T-helper 9 cell (primary cell): ENCODE results near the gene LIPH.

Experiments used
- DNase-seq: peaks from one replicate; pipeline ENCODE4 v3.0.0-alpha.2; 2020

Gene LIPH

DNA sequence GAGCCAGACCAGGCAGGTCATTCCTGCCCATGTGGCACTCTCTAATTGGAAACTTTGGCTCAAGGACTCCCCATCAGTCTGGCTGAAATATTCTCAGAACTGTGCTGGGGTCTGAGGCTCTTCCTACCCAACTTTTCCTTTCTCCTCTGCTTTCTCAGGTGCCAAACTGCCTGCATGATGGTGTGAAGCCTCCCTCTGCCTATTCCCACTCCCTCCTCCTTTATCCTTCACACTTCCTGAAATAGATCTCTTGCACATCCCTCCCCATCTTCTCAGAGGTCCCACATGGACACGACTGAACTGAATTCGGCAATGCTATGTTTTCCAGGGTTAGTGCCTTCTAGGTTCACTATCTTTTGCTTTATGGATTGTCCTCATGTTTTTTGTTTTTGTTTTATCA is 12.5 kb downstream of the LIPH start:
- DNase-seq = no peak

DNA sequence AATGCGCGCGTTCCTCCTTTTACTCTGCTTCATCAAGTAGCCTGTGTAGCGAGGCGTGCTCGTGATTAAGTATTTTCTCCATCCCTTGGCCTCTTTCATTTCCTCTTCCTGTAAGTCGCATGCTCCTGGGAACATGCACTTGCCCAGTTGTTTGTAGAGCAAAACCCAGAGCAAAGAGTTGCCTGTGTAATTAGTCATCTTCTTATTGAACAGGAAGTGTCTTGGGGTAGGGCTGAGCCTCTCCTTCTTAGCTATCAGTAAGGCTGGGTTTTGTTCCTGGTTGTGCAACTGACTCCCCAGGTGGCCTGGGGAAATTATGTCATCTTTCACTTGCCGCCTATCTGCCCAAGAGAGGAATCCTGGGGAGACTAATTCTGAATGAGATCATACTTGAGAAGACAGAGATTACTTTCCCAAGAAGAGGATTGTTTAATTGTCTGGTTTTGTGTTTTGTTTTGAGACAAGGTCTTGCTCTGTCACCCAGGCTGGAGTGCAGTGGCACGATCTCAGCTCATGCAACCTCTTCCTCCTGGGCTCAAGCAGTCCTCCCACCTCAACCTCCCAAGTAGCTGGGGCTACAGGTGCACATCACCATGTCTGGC is 14.9 kb downstream of the LIPH start:
- no peak for DNase-seq

DNA sequence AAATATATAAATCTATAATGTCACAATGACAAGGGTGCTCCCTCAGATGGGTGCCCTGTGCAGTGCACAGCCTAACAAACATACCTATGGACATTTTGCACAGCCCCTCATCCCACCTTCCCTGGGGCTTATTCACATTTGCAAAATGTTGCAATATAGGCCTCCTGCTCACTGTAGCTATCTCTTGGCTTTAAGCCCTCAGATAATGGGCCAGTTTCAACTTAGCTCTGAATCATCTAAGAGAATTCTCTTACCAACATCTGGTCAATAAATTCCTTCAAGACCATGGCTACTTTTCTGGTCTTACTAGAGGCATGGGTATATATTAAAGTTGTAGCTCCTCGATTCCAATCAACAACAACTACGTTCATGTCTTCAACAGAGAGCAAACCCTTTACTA is 17.9 kb downstream of the LIPH start:
- DNase-seq = no peak

DNA sequence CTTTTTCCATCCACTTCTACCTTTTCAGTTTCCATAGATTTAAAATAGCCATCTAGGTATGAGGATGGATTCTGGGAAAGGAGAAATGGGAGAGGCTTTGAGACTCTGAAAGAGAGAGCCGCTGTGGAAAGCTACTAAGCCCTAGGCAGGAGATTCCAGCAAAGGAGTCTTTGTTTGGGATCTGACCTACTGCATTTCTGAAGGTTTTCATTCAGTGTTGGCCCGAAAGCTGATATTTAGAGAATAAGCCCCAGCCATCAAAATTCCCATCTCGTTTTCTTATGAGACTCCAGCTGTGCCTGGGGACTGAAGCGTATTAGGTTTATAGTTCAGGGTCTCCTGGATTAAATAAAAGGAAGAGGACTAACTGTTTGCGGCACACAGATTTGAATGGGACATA is 19.5 kb downstream of the LIPH start:
- DNase-seq = no peak

DNA sequence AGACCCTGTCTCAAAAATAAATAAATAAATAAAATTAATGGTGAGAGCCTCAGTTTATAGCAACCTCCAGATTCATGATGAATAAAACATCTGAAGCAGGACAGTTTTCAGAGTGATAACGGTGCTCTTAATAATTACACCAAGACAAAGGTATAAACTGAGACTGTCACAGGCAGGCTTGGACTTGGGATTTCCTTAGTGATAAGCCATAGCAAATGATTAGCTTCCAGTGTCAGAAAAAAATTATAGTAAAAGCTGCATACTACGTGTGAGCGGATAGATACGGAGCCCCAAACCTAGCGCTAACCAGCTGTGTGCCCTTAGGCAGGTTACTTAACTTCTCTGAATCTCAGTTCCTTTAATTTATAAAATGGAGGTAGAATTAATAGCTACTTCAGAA is 21.5 kb downstream of the LIPH start:
- DNase-seq = no peak

DNA sequence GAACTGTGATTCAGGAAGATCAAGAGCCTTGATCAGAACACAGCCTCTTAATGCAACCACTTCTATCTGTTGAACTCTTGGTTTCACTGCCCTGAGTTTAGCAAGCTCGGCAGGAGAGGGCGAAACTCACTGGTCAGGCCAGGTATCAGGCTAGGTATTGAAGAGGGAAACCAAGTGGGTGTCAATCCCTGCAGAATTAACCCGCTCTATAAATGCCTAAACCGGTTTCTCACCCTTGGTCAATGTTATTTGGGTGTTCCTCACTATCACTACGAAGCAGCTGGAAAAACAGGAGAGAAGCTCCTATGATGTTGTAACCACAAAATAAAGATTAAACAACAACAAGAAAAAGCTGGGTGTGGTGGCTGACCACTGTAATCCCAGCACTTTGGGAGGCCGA is 23.9 kb downstream of the LIPH start:
- no peak for DNase-seq

DNA sequence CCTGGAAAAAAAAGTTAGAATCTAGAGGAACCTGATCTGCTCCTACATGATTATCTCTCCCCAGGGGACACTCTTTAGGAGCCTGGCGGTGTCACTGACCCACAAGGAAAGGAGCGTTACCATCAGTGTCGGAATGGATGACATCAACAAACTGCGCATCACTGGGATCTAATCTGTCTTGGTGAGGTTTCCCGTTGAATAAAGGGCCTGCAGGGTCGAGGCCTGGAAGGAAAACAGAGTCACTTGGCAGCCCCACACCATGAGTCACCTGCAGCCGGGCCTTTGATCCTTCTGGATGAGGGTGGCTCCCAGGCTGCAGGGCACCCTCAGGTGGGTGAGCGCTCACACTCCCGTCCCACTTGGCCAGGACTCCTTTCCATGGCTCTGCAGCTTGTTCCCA is 25.0 kb downstream of the LIPH start:
- no peak for DNase-seq

DNA sequence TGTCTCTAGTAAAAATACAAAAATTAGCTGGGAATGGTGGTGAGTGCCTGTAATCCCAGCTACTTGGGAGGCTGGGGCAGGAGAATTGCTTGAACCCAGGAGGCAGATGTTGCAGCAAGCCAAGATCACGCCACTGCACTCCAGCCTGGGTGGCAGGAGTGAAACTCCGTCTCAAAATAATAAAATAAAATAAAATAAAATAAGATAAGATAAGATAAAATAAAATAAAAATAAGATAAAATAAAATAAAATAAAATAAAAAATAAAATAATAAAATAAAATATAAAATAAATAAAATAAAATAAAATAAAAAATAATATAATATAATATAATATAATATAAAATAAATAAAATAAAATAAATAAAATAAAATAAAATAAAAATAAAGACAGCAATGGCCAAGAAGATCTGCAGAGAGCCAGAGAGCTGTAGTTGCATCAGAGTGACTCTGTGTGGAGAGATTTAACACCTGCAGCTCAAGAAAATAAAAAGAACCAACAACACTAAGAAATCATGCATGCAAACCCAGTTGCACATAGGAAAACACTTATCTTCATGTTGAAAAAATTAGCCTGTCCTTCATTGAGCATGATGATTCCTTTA is 25.9 kb downstream of the LIPH start:
- no peak for DNase-seq

DNA sequence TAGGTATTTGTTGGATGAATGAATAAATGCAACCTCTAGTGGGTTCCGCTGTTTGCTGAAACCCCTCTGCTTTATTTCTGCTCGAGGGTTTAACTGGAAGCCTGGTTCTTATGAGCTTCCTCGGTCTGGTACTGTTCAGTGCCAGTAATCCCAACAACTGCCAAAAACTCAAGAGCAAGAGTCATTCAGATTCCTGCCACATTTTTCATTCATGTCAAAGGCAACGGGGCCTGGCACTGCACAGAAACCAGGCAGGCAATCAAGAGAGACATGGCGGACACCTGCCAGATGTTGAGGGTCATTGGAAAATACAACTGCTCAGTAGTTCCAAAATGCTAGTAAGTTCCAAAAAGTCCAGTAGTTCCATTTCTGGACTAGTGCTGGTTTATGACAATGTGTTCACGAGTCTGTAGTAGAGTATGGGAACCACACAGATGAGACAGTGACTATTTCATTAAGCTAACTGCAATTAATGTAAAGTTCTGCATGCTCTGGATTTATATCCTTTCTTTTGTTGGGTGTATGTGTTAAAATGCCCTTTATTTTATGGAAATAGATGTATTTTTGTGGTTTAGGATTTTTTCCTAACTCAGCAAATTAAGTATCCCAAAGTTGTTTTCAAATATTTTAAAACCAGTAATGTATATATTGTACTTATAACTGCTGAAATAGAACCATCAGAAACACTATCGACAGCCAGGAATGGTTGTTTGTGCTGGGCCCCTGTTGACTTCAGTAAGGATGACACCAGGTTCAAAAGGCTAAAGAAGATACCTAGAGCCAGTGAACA is 30.8 kb downstream of the LIPH start:
- DNase-seq = no peak

DNA sequence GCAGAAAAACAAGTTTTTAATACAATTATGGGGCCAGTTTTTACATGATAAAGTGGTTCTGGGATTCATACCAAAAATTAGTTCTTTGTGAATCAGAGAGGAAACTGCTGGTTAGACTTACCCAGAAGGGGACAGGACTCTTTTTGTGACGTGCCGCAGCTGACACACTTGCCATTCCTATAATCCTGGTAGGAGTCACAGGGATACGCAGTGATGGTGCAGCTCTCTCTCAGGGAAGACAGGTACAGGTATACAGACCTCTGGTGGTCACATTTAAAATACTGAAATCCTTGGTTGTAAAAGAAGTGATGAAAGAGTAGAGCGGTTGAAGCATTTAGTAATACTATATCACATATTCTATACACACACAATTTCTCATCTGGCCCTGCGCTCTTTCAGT is 33.4 kb downstream of the LIPH start:
- no peak for DNase-seq

DNA sequence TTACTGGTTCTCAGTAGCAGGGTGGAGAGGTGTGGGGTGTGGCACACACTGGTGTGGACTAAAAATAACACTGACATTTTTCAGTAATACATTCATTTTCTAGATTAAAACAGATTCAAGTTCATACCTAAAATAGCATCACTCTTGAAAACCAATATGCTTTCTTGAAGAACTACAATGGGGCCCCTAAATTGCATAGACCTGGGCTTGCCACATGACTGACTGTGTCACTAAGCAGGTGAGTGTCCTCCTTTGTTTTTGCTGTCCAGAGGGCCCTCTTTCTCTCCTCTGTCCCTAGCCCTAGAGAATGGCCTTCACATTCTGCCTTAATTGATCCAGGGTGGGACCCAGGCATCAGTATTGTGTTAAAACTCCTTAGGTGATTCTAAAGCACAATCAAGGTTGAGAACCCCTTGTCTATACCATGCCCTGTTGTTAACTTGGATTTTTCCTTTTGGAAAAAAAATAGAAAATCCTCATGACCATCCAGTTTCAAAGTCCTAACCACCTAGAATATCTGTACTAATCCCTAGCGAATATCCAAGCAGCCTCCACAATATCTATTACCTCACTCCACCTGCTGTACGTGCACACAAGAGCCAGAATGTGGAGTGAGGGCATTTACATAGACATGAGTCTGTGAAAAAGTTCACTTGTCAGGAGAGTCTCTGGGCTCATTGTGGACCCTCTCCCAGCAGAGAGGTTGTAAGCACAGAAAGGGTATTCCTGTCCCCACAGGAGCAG is 34.8 kb downstream of the LIPH start:
- no peak for DNase-seq

DNA sequence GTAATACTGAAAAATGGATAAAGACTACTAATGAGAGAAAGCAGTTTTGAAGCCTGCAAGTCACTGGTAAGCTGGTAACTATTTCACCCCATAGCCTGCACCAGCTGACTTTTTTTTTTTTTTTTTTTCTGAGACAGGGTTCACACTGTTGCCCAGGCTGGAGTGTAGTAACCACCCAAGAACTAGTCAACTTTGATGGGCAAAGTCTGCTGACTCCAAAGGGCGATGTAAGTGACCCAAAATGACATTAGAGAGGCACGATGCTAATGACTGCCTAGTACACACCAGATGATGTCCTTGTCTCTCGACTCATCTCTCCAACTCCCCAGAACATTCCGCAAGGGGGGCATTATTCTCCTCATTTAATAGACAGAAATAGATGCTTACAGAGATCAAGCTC is 40.7 kb downstream of the LIPH start:
- no peak for DNase-seq

DNA sequence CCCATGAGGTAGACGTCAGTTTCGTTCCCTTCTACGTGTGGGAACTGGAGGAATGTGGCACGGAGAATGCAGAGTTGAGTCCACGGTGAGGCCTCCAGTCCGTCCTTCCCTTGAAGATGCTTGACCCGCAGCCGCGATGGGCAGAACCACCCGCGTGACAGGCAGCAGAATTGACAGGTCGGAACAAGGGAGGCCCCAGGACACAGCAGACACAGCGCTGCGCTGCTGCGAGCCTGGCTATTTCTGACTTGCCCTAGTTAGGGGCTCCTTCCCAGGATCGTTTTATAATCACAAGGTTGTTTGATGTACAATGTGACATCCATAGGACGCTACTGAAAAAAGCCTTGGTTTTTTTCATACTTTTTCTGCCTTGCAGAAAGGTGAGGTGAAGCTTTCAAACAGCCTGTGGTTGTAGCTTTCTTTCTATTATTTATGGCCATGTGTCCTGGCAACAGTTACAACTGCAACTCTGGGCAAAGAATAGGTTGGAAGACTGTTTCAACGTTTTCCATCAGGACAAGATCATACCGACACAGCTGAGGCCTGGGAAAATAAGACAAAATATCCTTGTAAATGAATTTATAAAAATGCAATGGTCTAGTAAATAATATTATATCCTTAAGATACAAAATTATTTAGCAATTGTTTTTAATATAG is 43.9 kb downstream of the LIPH start:
- no peak for DNase-seq

DNA sequence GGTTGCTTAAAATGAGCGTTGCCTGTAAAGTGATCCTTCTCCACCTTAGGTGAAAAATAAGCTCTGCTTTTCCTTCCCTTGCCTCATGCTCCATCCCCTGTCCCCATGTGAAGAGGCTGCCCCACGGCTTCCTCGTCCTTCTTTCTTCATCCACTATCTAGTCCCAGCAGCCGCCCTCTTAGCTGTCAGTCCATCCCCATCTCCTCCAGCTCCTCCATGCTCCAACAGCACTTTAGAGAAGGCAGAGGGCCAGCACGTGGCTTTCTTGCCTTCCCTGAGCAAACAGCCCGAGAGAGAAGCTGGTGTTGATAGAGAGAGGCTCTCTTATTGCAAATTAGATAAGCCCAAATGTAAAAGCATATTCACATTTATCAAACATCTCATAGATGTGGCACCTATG is 44.5 kb downstream of the LIPH start:
- DNase-seq = no peak

DNA sequence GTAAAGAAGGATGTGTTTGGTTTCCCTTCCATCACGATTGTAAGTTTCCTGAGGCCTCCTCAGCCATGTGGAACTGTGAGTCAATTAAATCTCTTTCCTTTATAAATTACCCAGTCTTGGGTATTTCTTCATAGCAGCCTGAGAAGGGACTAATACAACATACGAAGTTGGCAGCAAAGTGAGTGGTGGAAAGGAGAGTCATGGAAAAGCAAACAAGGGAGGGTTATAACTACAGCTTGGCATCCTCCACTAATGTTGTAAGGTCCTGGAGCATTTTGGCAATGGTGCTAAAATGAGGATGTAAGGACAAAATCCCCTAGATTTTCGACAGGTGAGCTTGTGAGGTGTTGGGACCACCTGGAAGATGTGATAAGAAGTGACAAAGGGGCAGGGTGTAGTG is 47.8 kb downstream of the LIPH start:
- DNase-seq = no peak

DNA sequence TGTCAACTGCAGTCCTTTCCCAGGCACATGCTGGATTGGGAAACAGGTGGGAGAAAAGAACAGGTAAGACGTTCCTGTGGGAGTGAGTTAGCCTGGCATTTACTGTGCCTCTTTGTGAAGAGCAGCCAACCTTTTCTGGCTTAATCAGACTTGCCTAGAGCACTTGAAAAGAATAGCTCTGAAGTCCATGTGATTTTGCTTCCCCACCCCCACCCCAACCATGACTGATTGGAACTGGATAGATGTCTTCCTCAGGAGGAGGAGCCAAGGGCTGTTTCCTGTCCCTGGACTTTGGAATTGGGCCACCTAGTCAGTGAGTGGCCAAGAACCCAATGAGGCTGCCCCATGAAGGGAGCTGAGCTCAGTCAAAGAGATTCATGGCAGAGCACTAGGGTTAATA is 48.9 kb downstream of the LIPH start:
- DNase-seq = no peak

DNA sequence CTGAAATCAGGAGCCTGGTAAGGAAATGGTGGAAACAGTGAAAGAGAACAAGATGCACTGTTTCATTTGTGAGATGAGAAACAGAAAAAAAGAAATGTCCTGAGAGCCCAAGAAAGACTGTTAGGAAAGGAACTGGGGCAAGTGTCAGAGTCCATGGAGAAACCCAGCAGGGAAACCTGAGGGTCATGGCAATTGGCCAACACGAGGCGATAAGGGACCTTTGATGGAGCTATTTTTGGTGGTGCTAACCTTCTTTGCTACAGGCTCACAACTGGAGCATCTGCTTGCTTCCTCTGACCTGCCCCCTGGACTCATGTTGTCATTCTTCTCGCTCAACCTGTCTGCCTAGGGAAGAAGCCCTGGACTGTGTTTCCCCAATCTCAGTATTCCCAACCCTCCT is 49.4 kb downstream of the LIPH start:
- DNase-seq = no peak

DNA sequence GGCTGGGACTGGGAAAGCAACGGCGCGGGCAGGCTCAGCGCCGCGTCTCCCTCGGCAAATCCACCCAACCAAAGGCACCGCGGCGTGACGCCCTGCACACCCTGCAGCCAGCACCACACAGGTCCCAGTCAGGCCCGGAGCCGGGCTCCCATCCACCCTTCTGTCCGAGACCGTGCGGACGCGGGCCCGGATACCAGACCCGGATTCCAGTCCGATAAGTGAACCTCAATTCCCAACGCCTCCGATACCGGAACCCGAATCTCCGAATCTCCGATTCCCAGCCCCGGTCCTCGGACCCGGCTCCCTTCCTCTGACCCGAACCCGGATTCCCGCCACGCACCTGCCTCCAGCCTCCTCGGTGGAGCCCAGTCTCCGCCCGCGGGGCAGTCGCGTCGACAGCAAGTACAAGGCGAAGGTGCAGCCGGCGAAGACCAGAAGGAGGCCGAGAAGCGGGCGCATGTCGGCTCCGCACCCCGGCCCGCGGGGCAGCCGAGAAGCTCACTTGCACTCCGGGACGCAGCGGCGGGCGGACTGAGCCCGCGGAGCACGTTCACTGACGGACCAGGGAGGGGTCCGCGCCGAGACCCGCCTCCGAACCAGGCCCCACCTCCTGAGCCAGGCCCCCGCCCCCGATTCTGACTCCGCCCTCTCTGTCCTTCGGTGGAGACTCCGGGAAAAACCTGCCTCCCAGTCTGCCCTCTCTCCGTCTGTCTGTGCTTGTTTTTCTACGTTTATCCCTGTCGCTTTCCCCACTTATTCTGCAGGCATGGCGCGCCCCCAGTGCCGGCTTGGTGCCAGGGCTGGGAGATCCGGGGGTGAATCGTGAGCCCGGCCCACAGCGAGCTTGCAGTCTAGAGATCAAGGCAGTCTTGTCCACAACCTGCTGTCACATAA is 53.6 kb downstream of the LIPH start, which contains the start of gene TMEM41A:
Gene TMEM41A (minus strand): TSS at position 533 of the 894 bp plus-strand sequence. CDS start 74 bp downstream, at position 459.
- peak; percentile 80 for DNase-seq

DNA sequence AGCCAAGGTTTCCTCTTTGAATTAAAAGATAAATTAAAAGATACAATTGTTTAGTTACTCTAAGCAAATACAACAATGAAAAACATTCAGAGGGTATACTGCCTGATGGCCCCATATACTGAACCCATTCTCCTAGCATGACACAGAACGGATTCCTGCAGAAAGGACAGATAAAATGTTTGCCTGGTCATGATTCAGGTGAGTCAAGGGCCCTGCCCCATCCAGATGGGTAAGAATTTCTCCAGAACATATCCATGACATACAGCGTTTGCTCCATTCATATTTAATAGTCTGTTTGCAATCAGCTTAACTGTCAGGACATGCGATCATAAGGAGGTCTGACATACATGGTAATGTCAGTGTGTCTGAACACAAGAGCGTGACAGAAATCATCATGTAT is 62.1 kb downstream of the LIPH start:
- no peak for DNase-seq

DNA sequence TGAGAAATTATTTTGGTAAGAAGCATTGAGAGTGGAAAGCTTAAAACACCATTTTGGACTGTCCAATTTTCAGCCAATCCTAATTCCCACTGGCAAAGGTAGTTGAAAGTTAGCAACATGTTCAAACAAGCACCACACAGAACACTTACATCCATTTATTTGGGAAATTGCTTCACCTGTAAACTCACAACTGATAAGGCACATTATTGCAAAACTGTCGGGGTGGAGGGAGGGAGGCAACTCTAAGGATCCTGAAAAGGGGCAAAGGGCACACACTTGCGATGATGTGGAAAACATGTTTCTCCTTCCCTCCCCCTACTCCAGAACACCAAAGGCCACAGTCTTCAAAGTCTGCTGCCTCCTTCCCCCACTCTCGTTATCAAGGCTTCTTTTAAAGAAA is 62.9 kb downstream of the LIPH start:
- DNase-seq = no peak

DNA sequence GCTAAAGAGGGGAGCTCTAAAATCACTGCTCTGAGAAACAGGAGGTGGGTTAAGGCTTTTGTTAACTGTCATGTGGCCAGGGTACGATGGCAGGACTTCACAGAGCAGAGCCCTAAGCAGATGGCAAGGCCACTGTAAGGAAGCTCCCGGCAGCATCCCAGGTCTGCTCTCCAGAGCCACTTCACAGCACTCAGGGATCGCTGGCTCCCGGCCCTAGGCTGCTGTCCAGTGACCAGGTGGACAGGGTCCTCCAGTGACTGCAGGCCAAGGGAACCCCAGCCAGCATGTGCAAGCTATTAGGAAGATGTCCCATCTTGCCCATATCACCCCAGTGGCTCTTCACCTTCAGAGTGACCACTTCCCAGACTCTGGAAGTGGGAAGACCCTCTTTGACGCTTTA is 63.9 kb downstream of the LIPH start:
- no peak for DNase-seq

DNA sequence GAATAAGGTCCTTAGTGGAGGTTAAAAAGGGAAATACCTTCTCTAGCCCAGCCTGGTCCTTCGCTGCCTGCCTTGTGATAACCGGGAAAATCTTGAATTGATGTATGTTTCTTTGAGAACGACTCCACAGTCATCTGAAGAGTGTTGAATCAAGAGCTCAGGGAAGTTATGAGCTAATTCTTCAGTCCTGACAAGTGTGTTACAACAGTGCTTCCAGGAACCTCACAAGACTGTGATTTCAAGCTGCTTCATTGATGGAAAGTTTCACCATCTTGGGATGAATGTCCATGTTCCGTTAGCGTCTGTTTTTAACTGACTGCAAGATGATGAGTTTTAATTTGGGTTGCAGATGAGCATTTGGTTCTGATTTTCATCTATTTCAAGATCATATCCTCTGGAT is 66.0 kb downstream of the LIPH start:
- no peak for DNase-seq
